HCT116 (cell line): ENCODE measurements around the gene RASAL2. TPM values are rescaled to one million over a fixed set of nuclear protein-coding genes. Genes with fewer than 3 reads are reported as not detected.
A peak's percentile ranks its signal among the peaks of the same experiment; 100 is the strongest.

ENCODE experiments used
- ATAC-seq: fragments of 200-7000 bp; cut with Tn5 transposase; 2 replicates; pipeline ENCODE4 v1.9.1; 2020; ENCODE audit warnings: mild to moderate bottlenecking, moderate library complexity
- BruUV-seq: library from RNA; stranded (reverse); fragments of 400-500 nt; replicated peaks from 2 replicates; lab custom pipeline; 2021; lab: Mats Ljungman, UMichigan
- CTCF ChIA-PET: fragments of 300-600 bp; sonication (Branson Sonifier 250); formaldehyde crosslinking; loops from one replicate; lab custom pipeline; 2021; ENCODE audit warnings: antibody characterized with exemption; lab: Charles Lee
- POLR2A ChIA-PET: fragments of 300-600, 350-600 bp; sonication (Branson Sonifier 250); formaldehyde crosslinking; loops from one replicate; lab custom pipeline; 2021; ENCODE audit warnings: antibody characterized with exemption; lab: Charles Lee
- RAD21 ChIA-PET, 2 experiments: fragments of 300-600 bp; sonication (Branson Sonifier 250); formaldehyde crosslinking; loops; one replicate each; lab custom pipeline; 2023; ENCODE audit warnings: low total read pairs in 2 of 2; ENCODE audit not compliant: uncharacterized antibody in 2 of 2, unreplicated experiment in 2 of 2, low non-redundant PET in 1 of 2; lab: Charles Lee
- DNase-seq: peaks from one replicate; pipeline ENCODE4 v3.0.0-alpha.2; 2010; ENCODE audit warnings: low read depth, low spot score
- H2AFZ ChIP-seq: fragments of 200-600 bp; shearing (Covaris generic), sonication (generic); 2 replicates; pipeline ENCODE4 v1.6.1; 2017; ENCODE audit warnings: low read depth, mixed run types, mixed read lengths, antibody characterized with exemption, low read length; ENCODE audit not compliant: poor library complexity, severe bottlenecking
- H3K27ac ChIP-seq: 2 replicates; pipeline ENCODE4 v1.5.1; 2012; ENCODE audit warnings: low read depth, low read length
- H3K27me3 ChIP-seq: fragments of 200-600 bp; sonication (generic); 2 replicates; pipeline ENCODE4 v1.6.1; 2016; ENCODE audit warnings: mixed run types, low read length, mixed read lengths; ENCODE audit not compliant: insufficient read depth
- H3K36me3 ChIP-seq, 2 experiments: fragments of 200-500 bp in 1 of 2; fragments of 200-600 bp in 1 of 2; sonication (Bioruptor generic) in 1 of 2; sonication (generic) in 1 of 2; 2 replicates each; pipeline versions ENCODE4 v1.5.1 to v1.6.1; 2014 to 2016; ENCODE audit warnings: low read length in 2 of 2, inconsistent platforms in 1 of 2, mixed read lengths in 1 of 2, mixed run types in 1 of 2; ENCODE audit not compliant: insufficient read depth in 2 of 2, control insufficient read depth in 1 of 2
- H3K4me1 ChIP-seq, 2 experiments: fragments of 200-600 bp in 1 of 2; sonication (generic) in 1 of 2; 2 replicates each; pipeline versions ENCODE4 v1.5.1 to v1.6.1; 2012 to 2017; ENCODE audit warnings: low read length in 2 of 2, inconsistent platforms in 1 of 2, mild to moderate bottlenecking in 1 of 2, mixed read lengths in 1 of 2, mixed run types in 1 of 2, moderate library complexity in 1 of 2; ENCODE audit not compliant: insufficient read depth in 2 of 2, control insufficient read depth in 1 of 2
- H3K4me2 ChIP-seq: fragments of 200-600 bp; sonication (generic); 2 replicates; pipeline ENCODE4 v1.6.1; 2017; ENCODE audit warnings: mixed run types, low read length, mixed read lengths
- H3K4me3 ChIP-seq, 2 experiments: fragments of 200-600 bp in 1 of 2; sonication (generic) in 1 of 2; replicated peaks in 1 of 2; 2 replicates each; pipeline ENCODE4 v1.5.1; 2011 to 2016; ENCODE audit warnings: low read length in 2 of 2, control low read depth in 1 of 2, low read depth in 1 of 2, mild to moderate bottlenecking in 1 of 2, mixed read lengths in 1 of 2, mixed run types in 1 of 2
- H3K79me2 ChIP-seq: fragments of 200-600 bp; sonication (generic); 2 replicates; pipeline ENCODE4 v1.6.1; 2017; ENCODE audit warnings: mild to moderate bottlenecking, mixed run types, low read length, moderate library complexity, mixed read lengths; ENCODE audit not compliant: insufficient read depth
- H3K9ac ChIP-seq: fragments of 200-600 bp; sonication (generic); 2 replicates; pipeline ENCODE4 v1.6.1; 2016; ENCODE audit warnings: low read length, mixed read lengths
- H3K9me2 ChIP-seq: fragments of 200-600 bp; sonication (generic), shearing (Covaris generic); 2 replicates; pipeline ENCODE4 v1.6.1; 2017; ENCODE audit warnings: mixed run types, mild to moderate bottlenecking, moderate library complexity; ENCODE audit not compliant: insufficient read depth
- H3K9me3 ChIP-seq, 2 experiments: fragments of 200-500 bp in 1 of 2; fragments of 200-600 bp in 1 of 2; sonication (Bioruptor generic) in 1 of 2; sonication (generic) in 1 of 2; 2 replicates each; pipeline ENCODE4 v1.6.1; 2014 to 2017; ENCODE audit warnings: low read length in 2 of 2, mixed read lengths in 2 of 2, inconsistent platforms in 1 of 2, low read depth in 1 of 2, mild to moderate bottlenecking in 1 of 2, mixed run types in 1 of 2, moderate library complexity in 1 of 2; ENCODE audit not compliant: control insufficient read depth in 1 of 2, insufficient read depth in 1 of 2
- H4K20me1 ChIP-seq: fragments of 200-600 bp; sonication (generic), shearing (Covaris generic); 2 replicates; pipeline ENCODE4 v1.6.1; 2017; ENCODE audit warnings: mixed run types, mild to moderate bottlenecking, moderate library complexity; ENCODE audit not compliant: insufficient read depth
- ATF3 ChIP-seq: IDR thresholded peaks from 2 replicates; pipeline ENCODE4 v1.6.1; 2012
- CBX3 ChIP-seq: IDR thresholded peaks from 2 replicates; pipeline ENCODE4 v1.6.1; 2012; ENCODE audit warnings: low read depth
- CEBPB ChIP-seq: IDR thresholded peaks from 2 replicates; pipeline ENCODE4 v1.6.1; 2012; ENCODE audit warnings: low read depth
- EGR1 ChIP-seq: IDR thresholded peaks from 2 replicates; pipeline ENCODE4 v1.6.1; 2012; ENCODE audit warnings: low read depth
- ELF1 ChIP-seq: IDR thresholded peaks from 2 replicates; pipeline ENCODE4 v1.6.1; 2012; ENCODE audit warnings: low read depth, borderline replicate concordance
- EZH2phosphoT487 ChIP-seq: fragments of 200-600 bp; IDR thresholded peaks from 2 replicates; pipeline ENCODE4 v1.6.1; 2018; ENCODE audit warnings: antibody characterized with exemption, borderline replicate concordance
- FOSL1 ChIP-seq: IDR thresholded peaks from 2 replicates; pipeline ENCODE4 v1.6.1; 2012; ENCODE audit warnings: low read depth
- JUND ChIP-seq: IDR thresholded peaks from 2 replicates; pipeline ENCODE4 v1.6.1; 2012
- POLR2AphosphoS5 ChIP-seq: IDR thresholded peaks from 2 replicates; pipeline ENCODE4 v1.6.1; 2011; ENCODE audit warnings: mild to moderate bottlenecking, low read depth, low read length, moderate library complexity
- RAD21 ChIP-seq: IDR thresholded peaks from 2 replicates; pipeline ENCODE4 v1.6.1; 2012; ENCODE audit warnings: low read depth, mild to moderate bottlenecking
- REST ChIP-seq: IDR thresholded peaks from 2 replicates; pipeline ENCODE4 v1.6.1; 2012; ENCODE audit warnings: low read depth
- SP1 ChIP-seq: IDR thresholded peaks from 2 replicates; pipeline ENCODE4 v1.6.1; 2012; ENCODE audit warnings: low read depth
- intact Hi-C: fragments of 100-400 bp; cut with micrococcal nuclease; formaldehyde crosslinking; loops from 2 replicates; pipeline ENCODE4 v1.10.0; 2022
- total RNA-seq: library from RNA; stranded (reverse); gene quantifications from one replicate; pipeline ENCODE4 v1.2.1, GENCODE V29; 2021; ENCODE audit not compliant: unreplicated experiment

RASAL2 gene
- total RNA-seq, 1 experiment from 2014 or later, result 11.7 TPM

- CTCF ChIA-PET, result no interaction called here
- no peaks in the 10 kb centered on the region for H3K36me3 ChIP-seq
- TF ChIP-seq CBX3, result peak; percentile 54; the same call in 1 of the 2 replicates
- peak; percentile 65; the same call in 1 of the 2 replicates for TF ChIP-seq FOSL1
- TF ChIP-seq CEBPB, result no peak
- TF ChIP-seq JUND, result 0 out of 2 replicates have a peak, but pooled peaks have one; percentile 46
- no peak for TF ChIP-seq ELF1
- TF ChIP-seq REST, result no peak
- TF ChIP-seq SP1, result 0 out of 2 replicates have a peak, but pooled peaks have one; percentile 17
- no peak for TF ChIP-seq POLR2AphosphoS5
- peak; percentile 47; the same call in 1 of the 2 replicates for TF ChIP-seq EGR1
- no peak for TF ChIP-seq RAD21
- no peak for TF ChIP-seq EZH2phosphoT487
- TF ChIP-seq ATF3, result no peak
- TF ChIP-seq, all 23 proteins: peak for 5
- peak; percentile 62 for ATAC-seq
- no TSS peak for BruUV-seq
- intact Hi-C loops, result no loop called here
- Histone ChIP-seq H3K4me3 (no peak overlapping the region), H3K9me2 (no peaks in the 10 kb centered on the region), H3K27ac (no peak overlapping the region), H3K4me2 (peak overlapping the region; percentile 54), H3K79me2 (no peaks in the 10 kb centered on the region), H2AFZ (no peak overlapping the region), H3K9me3 (no peaks in the 10 kb centered on the region), H4K20me1 (no peaks in the 10 kb centered on the region), H3K4me1 (peaks cover 12 to 29% of the 10 kb centered on the region in 2 experiments), H3K27me3 (no peaks in the 10 kb centered on the region), H3K9ac (no peak overlapping the region)
- POLR2A ChIA-PET, result no interaction called here
- DNase-seq, result no peak
- RAD21 ChIA-PET, result no interaction called here
Measured at GRCh38 chr1:178399177-178399728, 305.3 kb downstream of the RASAL2 start.
